GM12864 (cell line): ENCODE measurements around the gene WNT7B.

Source experiments
- DNase-seq: peaks from one replicate; pipeline ENCODE4 v3.0.0-alpha.2; 2011; ENCODE audit warnings: low read depth
- H3K4me3 ChIP-seq: 2 replicates; pipeline ENCODE4 v1.5.1; 2011; ENCODE audit warnings: mild to moderate bottlenecking, low read depth, low read length, control low read depth
- TF ChIP-seq, protein P1 (sequence below): IDR thresholded peaks from 2 replicates; pipeline ENCODE4 v1.5.1; 2011; ENCODE audit warnings: low read depth, mild to moderate bottlenecking, moderate library complexity, low read length, control low read depth, inconsistent platforms; ENCODE audit errors: missing control alignments

The WNT7B gene

DNA sequence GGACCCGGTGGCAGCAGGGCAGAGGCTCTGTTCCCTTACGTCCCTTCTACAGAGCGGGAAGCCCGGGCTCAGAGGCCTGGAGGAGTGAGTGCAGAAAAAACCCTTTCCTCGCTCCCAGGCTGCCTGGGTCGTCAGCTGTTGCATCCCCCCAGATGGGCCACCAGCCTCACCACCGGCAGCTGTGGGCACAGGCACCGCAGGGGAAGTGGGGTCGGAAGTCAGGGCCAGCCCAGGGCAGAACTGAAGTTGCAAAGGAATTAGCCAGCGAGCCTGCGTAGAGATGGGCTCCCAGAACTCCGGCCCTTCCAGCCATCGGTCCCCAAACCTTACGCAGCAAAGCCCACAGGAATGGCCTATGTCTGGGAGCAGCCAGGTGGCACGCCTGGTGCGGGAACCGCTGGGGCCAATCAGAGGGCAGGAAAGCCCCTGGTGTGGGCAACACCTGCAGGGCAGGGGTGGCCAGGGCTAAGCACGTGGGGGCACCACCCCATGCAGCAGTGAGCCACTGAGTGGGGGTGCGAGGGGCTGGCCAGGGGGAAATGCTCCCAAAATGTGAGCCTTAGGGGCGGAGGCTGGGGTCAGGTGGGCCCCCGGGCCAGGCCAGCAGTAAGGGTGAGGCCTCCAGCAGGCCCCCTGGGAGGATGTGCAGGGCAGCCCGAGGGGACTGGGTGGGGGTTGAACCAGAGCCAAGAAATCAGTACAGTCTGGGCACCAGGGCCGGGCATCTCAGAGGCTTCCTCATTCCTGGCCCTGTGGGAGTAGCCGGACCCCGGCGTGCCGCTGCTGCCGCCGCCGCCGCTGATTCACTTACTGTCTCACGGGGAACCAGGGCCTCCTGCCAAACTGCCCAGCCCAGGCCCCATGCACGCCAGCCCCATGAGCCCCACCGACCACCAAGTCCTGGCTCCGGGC lies 58.2 kb downstream of the WNT7B start:
- TF ChIP-seq, protein P1, sequence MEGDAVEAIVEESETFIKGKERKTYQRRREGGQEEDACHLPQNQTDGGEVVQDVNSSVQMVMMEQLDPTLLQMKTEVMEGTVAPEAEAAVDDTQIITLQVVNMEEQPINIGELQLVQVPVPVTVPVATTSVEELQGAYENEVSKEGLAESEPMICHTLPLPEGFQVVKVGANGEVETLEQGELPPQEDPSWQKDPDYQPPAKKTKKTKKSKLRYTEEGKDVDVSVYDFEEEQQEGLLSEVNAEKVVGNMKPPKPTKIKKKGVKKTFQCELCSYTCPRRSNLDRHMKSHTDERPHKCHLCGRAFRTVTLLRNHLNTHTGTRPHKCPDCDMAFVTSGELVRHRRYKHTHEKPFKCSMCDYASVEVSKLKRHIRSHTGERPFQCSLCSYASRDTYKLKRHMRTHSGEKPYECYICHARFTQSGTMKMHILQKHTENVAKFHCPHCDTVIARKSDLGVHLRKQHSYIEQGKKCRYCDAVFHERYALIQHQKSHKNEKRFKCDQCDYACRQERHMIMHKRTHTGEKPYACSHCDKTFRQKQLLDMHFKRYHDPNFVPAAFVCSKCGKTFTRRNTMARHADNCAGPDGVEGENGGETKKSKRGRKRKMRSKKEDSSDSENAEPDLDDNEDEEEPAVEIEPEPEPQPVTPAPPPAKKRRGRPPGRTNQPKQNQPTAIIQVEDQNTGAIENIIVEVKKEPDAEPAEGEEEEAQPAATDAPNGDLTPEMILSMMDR, result no peak
- DNase-seq, result no peak
- no peak overlapping the region for H3K4me3 ChIP-seq

DNA sequence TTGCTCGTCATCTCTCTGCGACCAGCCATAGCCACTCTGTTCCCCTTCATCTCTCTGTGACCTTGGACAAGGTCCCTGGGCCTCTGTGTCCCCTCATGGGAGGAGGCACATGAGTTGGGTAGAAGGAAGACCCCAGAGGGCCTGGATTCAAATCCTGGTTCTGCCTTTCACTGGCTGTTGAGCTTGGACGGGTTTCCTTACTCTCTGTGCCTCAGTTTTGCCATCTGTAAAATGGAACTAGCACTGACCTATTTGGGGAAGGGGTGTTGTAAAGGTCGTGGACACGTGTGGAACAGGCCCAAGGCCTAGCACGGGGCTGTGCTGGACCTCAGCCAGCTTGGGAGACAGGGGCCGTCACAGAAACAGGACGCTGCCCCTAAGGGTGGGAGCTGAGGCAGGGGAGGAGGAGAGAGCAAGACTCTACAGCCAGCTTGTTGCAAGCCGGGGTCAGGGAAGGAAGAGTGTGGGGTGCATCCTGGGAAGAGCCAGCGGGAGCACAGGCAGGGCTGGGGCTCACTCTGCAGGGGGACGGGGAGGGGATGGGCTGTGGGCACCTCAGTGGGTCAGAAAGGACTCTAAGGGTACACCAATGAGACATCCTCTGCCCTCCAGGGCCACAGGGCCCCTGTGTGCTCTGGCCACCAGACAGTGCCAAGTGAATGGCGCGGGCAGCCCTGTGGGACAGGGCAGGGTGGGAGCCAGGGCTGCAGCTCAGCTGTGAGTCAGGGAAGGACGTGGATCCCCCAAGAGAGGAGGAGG lies 59.1 kb downstream of the WNT7B start:
- DNase-seq, result no peak
- TF ChIP-seq, protein P1, result no peak
- no peak overlapping the region for H3K4me3 ChIP-seq

DNA sequence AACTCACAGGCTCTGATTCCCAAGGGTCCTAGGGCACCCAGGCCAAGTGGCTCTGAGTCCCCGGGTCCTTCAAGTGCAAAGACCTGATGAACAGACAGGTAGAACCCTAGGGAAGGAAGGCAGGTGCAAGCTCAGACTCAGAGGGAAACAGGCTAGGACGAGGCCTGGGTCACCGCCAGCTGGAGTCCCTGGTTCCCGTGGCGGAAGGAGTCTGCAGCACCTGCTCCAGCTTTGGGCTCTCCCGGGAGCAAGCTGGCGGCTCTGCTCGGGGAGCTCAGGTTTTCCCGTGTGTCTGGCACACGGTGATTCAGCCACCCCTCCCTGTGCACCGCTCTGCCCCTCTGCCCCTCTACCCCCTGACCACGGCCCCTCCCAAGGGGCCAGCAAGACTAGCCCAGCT lies 59.8 kb downstream of the WNT7B start:
- TF ChIP-seq, protein P1, result no peak
- DNase-seq, result no peak
- no peak overlapping the region for H3K4me3 ChIP-seq

DNA sequence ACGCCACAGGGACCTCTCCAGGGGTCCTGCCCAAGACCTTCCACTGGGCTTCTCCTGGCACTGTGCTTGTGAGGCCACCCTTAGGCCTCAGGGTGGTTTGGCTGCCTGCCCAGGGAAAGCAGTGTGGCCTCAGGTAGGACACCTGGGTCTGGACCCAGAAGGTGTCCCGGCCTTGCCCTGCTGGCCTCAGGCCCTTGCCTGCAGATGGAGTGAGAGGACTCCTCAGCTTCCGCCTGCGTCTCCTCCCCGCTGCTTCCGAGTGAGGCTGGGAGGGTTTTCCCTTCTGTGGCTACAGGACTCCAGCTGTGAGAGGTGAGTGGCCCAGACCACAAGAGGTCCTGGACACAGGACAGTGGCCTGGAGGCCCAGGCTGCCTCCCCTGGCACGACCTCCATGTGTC lies 60.4 kb downstream of the WNT7B start:
- no peak overlapping the region for H3K4me3 ChIP-seq
- DNase-seq, result no peak
- TF ChIP-seq, protein P1, result no peak

DNA sequence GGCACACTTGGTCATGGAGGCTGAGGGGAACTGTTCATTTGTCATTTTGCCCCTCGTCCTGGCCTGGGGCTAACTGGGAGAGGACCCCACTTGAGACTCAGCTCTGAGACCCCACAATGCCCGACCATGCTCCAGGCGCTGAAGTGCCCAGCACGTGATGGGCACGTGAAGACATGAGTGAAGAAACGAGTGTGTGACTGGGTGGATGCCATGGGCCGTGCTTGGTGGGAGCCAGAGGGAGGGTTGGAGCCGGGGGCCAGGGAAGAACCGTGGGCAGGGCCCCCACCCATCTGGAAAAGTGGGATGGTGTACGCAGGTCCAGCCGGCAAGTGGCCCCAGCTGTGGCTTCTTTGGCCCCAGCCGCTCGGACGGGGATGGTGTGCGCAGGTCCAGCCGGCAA lies 61.1 kb downstream of the WNT7B start:
- TF ChIP-seq, protein P1, result no peak
- DNase-seq, result no peak

DNA sequence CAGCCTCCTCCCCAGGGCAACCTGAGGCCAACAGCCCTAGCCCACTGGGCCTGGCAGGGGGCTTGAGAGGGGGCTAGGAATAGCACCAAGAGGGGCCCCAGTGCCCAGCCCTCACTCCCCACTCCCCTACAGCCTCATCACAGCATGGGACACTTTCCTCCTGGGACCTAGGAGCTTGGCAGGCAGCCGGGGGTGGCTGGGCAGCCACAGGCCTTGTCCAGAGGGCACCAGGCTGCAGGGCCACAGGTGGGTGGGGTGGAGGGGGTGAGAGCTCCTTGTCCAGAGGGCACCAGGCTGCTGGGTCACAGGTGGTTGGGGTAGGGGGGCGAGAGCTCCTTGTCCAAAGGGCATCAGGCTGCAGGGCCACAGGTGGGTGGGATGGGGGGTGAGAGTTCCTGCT lies 61.8 kb downstream of the WNT7B start:
- TF ChIP-seq, protein P1, result no peak
- no peak for DNase-seq
- H3K4me3 ChIP-seq, result no peak overlapping the region

More for the DNA sequence above, 61.1 kb downstream of the WNT7B start:
- H3K4me3 ChIP-seq, result no peak overlapping the region
